A549 treated with AZD9567 at 1 μM for 4 hours (cell line): ENCODE data around the gene PLSCR4. TPM values are rescaled to one million over a fixed set of nuclear protein-coding genes. Genes with fewer than 3 reads are reported as not detected.

ENCODE experiments used
- total RNA-seq: library from RNA; stranded (reverse); fragments of 200-300 nt; extraction: Qiagen RNA extraction; gene quantifications from 5 replicates; pipeline ENCODE4 v1.2.3, GENCODE V29; 2022; ENCODE audit not compliant: insufficient read depth

The PLSCR4 gene
- total RNA-seq = 4.9 to 7.9 TPM (median 6.5 TPM) in 5 replicates

GRCh38 chr3:146250449-146251382 is at the start of gene PLSCR4:
Gene PLSCR4 (minus strand): TSS chr3:146251105. CDS start chr3:146222071, 29,034 bp downstream.

GRCh38 chr3:146160964-146161662 is 89.8 kb downstream of the PLSCR4 start, which contains the start of gene PLOD2:
Gene PLOD2 (minus strand): TSS chr3:146161184. CDS start chr3:146160989, 195 bp downstream.

Other genes with a start within 250 kb of the PLSCR4 start
- gene PLOD2, start 89.9 kb downstream of the PLSCR4 start, total RNA-seq = 77.5 to 188 TPM (median 104 TPM) in 5 replicates
- 0.08 TPM in 1 of 5 replicates, not detected in the others for gene PLSCR2, start 218.5 kb upstream of the PLSCR4 start, total RNA-seq